ENCODE results near the gene GCLC. TPM values are rescaled to one million over a fixed set of nuclear protein-coding genes. Genes with fewer than 3 reads are reported as not detected.

GCLC gene
- 63.1 TPM for total RNA-seq

DNA sequence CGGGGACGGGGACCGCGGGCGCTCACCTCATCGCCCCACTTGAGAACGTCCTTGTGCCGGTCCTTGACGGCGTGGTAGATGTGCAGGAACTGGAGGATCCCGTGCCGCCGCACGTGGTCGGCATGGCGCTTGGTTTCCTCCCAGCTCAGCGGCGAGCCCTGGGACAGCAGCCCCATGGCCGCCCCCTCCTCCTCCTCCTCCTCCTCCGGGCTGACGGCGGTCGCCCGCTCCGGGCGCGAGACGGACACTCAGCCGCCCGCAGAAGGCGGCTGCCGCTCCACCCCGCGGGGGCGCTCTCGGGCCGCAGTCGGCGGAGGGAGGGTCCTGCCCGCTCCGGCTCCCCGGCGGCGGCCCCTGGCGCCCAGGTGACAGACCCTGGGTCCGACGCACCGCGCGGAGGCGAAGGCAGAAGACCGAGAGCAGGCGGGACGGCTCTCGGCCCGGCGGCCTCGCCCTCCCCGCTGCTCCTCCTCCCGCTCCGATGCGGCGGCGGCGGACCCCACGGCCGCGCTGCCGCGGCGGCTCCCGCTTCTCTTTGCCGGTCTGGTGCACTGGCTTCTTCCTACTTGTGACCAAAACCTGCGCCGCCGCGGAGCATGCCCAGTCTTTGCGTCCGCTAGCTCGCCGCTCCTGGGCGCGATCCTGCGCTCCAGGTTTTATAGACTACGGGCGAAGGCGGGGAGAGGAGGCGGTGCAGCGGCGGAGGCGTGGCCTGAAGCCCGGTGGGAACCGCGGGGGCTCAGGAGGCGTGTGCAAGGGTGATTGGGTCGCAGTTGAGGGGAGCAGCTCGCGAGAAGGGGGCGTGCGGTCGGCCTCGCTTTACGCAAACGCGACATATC lies at the start of gene GCLC:
TSS of gene GCLC (minus strand) at position 632 of the 839 bp plus-strand sequence. CDS start at position 176, 456 bp downstream.
- Histone ChIP-seq H3K4me1 (peaks cover 55% of the 10 kb centered on the region), H3K36me3 (no peaks in the 10 kb centered on the region), H3K27ac (peak within 1 kb of the TSS; percentile 92), H3K9me3 (no peaks in the 10 kb centered on the region), H3K4me3 (peak within 1 kb of the TSS; percentile 71 to 93), H3K27me3 (no peaks in the 10 kb centered on the region)
- peak; percentile 75 to 91 for TF ChIP-seq POLR2A (IDR thresholded peaks at IDR 0.05)
- peak; percentile 83 to 92 for TF ChIP-seq POLR2AphosphoS5 (IDR thresholded peaks at IDR 0.05; ENCODE audit: insufficient read depth in 1 of 2, low read depth in 1 of 2)
- TF ChIP-seq, protein P1, sequence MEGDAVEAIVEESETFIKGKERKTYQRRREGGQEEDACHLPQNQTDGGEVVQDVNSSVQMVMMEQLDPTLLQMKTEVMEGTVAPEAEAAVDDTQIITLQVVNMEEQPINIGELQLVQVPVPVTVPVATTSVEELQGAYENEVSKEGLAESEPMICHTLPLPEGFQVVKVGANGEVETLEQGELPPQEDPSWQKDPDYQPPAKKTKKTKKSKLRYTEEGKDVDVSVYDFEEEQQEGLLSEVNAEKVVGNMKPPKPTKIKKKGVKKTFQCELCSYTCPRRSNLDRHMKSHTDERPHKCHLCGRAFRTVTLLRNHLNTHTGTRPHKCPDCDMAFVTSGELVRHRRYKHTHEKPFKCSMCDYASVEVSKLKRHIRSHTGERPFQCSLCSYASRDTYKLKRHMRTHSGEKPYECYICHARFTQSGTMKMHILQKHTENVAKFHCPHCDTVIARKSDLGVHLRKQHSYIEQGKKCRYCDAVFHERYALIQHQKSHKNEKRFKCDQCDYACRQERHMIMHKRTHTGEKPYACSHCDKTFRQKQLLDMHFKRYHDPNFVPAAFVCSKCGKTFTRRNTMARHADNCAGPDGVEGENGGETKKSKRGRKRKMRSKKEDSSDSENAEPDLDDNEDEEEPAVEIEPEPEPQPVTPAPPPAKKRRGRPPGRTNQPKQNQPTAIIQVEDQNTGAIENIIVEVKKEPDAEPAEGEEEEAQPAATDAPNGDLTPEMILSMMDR (IDR thresholded peaks at IDR 0.05) = peak; percentile 4 to 77 (median 34)
- intact Hi-C loops (cut with DNase I) = loop anchor here (10.0 kb wide), 1 partner anchor 110 kb away; no protein-coding TSS in a partner anchor
- DNase-seq (ENCODE audit: extremely low spot score in 2 of 2) = peak in 1 of 2 donors; percentile 94

DNA sequence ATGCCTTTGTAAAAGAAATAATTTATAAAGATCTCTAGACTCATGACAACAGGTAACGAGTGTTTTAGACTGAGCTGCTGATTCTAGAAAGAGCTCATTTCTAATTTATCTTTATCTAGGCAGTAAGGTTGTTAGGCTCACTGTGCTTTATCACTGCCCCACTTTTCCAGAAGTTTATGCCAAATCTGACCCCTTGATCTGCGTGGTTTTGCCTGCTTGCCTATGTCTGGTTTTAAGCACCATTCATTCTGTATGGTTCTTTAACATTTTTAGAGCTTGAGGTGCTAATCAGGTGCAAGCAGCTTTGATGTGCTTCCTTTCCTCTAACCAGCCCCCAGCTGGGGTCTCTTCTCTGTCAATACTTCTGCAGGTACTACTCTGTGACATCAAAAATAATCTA lies 49.7 kb upstream of the GCLC start:
- no peak for TF ChIP-seq POLR2AphosphoS5 (IDR thresholded peaks at IDR 0.05; ENCODE audit: insufficient read depth in 1 of 2, low read depth in 1 of 2)
- no peak for TF ChIP-seq POLR2A (IDR thresholded peaks at IDR 0.05)
- TF ChIP-seq, protein P1 (IDR thresholded peaks at IDR 0.05) = no peak
- Histone ChIP-seq H3K27ac (no peak overlapping the region), H3K27me3 (no peaks in the 10 kb centered on the region), H3K4me3 (no peak overlapping the region), H3K36me3 (no peaks in the 10 kb centered on the region), H3K9me3 (no peaks in the 10 kb centered on the region), H3K4me1 (peaks cover 24% of the 10 kb centered on the region)
- intact Hi-C loops (cut with DNase I) = no loop called here
- no peak for DNase-seq (ENCODE audit: extremely low spot score in 2 of 2)

DNA sequence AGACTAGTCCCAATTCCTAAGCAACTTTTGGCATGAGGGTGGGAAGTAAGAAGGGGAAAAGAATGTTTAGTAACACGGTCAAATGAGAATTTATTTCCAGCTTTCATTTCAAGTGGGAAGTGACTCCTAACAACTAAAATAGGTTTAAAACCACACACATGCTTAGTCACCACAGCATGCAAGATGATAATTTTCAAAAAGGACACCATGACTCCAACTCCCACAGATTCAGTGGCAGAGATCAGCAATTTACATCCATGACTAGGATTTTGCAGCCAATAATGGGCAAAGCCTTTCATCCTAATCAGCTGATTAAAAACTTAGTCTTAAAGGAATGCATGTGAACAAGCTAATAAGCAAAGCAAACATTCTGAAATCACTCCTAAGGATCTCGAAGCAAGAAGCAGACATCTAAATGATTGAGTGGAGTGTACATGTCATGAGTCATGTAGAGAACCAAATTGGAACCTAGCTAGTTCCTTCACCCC lies 48.1 kb upstream of the GCLC start:
- no peaks in the 10 kb centered on the region for H3K36me3 ChIP-seq
- intact Hi-C loops (cut with DNase I) = no loop called here
- H3K4me1 ChIP-seq = peaks cover 15% of the 10 kb centered on the region
- no peak overlapping the region for H3K27ac ChIP-seq
- H3K9me3 ChIP-seq = no peaks in the 10 kb centered on the region
- no peak overlapping the region for H3K4me3 ChIP-seq
- no peak for DNase-seq (ENCODE audit: extremely low spot score in 2 of 2)
- H3K27me3 ChIP-seq = no peaks in the 10 kb centered on the region
- no peak for TF ChIP-seq POLR2AphosphoS5 (IDR thresholded peaks at IDR 0.05; ENCODE audit: insufficient read depth in 1 of 2, low read depth in 1 of 2)
- TF ChIP-seq, protein P1 (IDR thresholded peaks at IDR 0.05) = no peak

DNA sequence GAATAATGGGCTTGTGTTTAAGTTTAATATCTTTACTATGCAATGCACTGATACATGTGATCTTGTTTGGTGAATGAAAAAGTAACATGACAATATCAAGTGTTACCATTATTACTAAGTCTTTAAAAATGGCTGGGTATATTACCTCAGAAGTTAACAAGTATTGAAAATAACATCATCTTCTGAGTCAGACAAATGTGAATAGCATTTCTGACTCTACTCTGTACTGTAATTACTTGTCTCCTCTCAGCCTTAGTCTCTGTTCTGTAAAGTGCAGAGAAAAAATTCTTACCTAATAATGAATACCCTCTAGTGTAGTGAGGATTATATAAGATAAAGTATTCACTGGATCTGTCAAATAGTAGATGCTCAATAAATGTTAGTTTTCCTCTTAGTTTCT lies 47.0 kb upstream of the GCLC start:
- Histone ChIP-seq H3K9me3 (no peaks in the 10 kb centered on the region), H3K27ac (no peak overlapping the region), H3K36me3 (no peaks in the 10 kb centered on the region), H3K4me1 (peaks cover 8% of the 10 kb centered on the region), H3K27me3 (no peaks in the 10 kb centered on the region), H3K4me3 (no peak overlapping the region)
- TF ChIP-seq, protein P1 (IDR thresholded peaks at IDR 0.05) = no peak
- TF ChIP-seq POLR2AphosphoS5 (IDR thresholded peaks at IDR 0.05; ENCODE audit: insufficient read depth in 1 of 2, low read depth in 1 of 2) = no peak
- no peak for TF ChIP-seq POLR2A (IDR thresholded peaks at IDR 0.05)
- intact Hi-C loops (cut with DNase I) = no loop called here
- no peak for DNase-seq (ENCODE audit: extremely low spot score in 2 of 2)
